Esophagus squamous epithelium (tissue), 4 donors: ENCODE measurements around the gene IFNL3.

Source experiments
- POLR2A ChIP-seq, 4 donors: fragments of 450-650 bp; IDR thresholded peaks; one replicate each; pipeline ENCODE4 v1.6.1; 2017; ENCODE audit warnings: antibody characterized with exemption in 4 of 4, mild to moderate bottlenecking in 4 of 4, moderate library complexity in 3 of 4
- TF ChIP-seq, protein P1 (sequence below), 6 experiments: fragments of 450-650 bp in 4 of 6; fragments of 200-600 bp in 2 of 6; sonication (generic) in 2 of 6; IDR thresholded peaks; one replicate each; pipeline ENCODE4 v1.5.1; 2016 to 2019; ENCODE audit warnings: antibody characterized with exemption in 6 of 6, mild to moderate bottlenecking in 4 of 6, moderate library complexity in 4 of 6

DNA sequence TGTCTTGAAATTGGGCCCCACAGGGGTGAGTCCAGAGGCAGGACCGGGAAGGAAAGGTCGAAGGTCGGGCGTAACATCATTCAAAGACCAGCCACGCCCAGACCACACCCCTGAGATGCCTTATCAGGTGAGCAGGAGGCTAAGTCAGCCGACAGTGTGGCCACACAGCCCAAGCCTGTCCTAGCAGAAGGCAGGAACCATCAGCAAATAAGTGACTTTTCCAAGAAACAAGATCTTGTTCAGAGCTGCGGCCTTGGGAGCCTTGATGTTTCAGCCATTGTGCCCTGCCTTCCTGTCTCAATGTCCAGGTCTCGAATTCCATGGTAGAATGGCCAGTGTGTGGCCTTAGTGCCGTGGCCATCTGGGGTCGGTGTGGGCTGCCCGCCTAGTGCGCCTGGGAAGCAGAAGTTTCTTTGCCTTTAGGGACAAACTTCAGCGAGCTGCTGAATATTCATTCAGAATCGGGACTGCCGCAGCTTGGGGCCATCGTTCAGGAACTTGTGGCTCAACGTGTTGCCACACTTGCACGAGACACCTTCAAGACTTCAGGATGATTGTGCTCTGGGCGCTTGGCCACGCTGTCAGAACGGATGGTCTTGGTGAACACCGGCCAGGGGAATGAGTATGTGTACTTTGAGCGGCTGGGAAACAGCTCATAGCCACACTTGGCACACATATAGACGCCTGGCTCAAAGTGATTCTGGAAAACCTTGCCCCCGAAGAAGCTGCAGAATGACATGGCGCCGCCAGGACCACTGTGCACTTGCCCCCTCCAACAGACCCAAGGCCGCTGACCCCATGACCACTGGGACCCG is 9.9 kb upstream of the IFNL3 start:
- TF ChIP-seq, protein P1, sequence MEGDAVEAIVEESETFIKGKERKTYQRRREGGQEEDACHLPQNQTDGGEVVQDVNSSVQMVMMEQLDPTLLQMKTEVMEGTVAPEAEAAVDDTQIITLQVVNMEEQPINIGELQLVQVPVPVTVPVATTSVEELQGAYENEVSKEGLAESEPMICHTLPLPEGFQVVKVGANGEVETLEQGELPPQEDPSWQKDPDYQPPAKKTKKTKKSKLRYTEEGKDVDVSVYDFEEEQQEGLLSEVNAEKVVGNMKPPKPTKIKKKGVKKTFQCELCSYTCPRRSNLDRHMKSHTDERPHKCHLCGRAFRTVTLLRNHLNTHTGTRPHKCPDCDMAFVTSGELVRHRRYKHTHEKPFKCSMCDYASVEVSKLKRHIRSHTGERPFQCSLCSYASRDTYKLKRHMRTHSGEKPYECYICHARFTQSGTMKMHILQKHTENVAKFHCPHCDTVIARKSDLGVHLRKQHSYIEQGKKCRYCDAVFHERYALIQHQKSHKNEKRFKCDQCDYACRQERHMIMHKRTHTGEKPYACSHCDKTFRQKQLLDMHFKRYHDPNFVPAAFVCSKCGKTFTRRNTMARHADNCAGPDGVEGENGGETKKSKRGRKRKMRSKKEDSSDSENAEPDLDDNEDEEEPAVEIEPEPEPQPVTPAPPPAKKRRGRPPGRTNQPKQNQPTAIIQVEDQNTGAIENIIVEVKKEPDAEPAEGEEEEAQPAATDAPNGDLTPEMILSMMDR (IDR thresholded peaks at IDR 0.05): no peak
- TF ChIP-seq POLR2A (IDR thresholded peaks at IDR 0.05): no peak
